Mammary epithelial cell (primary cell): Measurements from ENCODE around the gene UAP1.

Experiments used
- CTCF ChIP-seq, 2 donors: IDR thresholded peaks in 1 of 2; conservative IDR thresholded peaks in 1 of 2; 2 replicates each; pipeline ENCODE4 v1.5.1; 2011 to 2012; ENCODE audit warnings: inconsistent platforms in 2 of 2, low read length in 2 of 2, mild to moderate bottlenecking in 2 of 2, control low read depth in 1 of 2, low read depth in 1 of 2; ENCODE audit not compliant: insufficient read depth in 1 of 2; ENCODE audit errors: extremely low read depth in 1 of 2
- EZH2 ChIP-seq: IDR thresholded peaks from 2 replicates; pipeline ENCODE4 v1.6.1; 2012; ENCODE audit warnings: low read length, inconsistent platforms, borderline replicate concordance

GRCh38 chr1:162561616-162562469 lies at the start of gene UAP1:
- TF ChIP-seq CTCF (conservative IDR thresholded peaks at IDR 0.05 in 1 of 2, IDR thresholded peaks at IDR 0.05 in 1 of 2; ENCODE audit: extremely low read depth in 1 of 2, insufficient read depth in 1 of 2, low read depth in 1 of 2, low read length in 2 of 2) (no peak), EZH2 (no peak)
